Activated CD4-positive, alpha-beta T cell treated with anti-CD3 and anti-CD28 coated beads for 48 hours (primary cell): ENCODE measurements around the gene R3HDM2.

Experiments
- DNase-seq: peaks from one replicate; pipeline ENCODE4 v3.0.0-alpha.2; 2020

R3HDM2 gene

GRCh38 chr12:57212701-57213057 lies 218.2 kb downstream of the R3HDM2 start:
- no peak for DNase-seq

- DNase-seq, result no peak
Observed at GRCh38 chr12:57211791-57212700, 218.8 kb downstream of the R3HDM2 start.

DNA sequence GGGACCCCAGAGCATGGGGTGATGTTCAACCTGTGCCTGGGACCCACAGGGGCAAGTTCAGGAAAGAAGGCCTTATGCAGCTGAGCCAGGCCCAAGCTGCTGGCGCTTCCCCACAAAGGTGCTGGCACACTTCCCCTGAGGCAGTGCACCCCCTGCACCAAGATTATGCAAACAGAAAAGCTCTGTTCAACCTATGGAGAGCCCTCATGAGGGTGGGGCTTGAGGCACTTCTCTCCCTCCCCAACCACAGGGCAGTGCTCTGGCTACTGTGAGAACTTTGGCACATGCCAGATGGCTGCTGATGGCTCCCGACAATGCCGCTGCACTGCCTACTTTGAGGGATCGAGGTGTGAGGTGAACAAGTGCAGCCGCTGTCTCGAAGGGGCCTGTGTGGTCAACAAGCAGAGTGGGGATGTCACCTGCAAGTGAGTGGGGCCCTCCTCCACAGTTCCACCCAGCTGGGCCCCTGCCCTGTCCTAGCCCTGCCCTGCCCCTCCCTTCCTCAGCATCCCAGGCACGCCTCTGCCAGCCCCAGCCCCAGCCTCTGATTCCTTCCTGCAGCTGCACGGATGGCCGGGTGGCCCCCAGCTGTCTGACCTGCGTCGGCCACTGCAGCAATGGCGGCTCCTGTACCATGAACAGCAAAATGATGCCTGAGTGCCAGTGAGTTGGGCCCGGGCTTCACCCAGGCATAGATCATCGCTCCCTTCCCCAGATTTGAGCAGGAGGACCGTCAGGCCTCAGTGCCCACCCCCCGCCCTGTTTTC lies 219.7 kb downstream of the R3HDM2 start:
- no peak for DNase-seq

DNA sequence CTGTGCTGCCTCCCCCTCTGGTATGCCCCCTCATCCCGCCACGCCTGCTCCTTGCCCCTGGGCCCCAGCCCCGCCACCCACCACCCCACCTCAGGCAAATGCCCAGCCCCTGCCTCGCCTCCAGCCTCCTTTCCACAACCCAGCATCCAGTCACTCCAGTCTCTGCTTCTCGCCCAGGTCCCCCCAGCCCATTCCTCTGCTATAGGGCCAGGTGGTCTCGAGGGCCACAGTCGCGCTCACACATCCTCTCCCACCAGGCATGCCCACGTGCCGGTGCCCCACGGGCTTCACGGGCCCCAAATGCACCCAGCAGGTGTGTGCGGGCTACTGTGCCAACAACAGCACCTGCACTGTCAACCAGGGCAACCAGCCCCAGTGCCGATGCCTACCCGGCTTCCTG lies 220.4 kb downstream of the R3HDM2 start:
- DNase-seq, result no peak

DNA sequence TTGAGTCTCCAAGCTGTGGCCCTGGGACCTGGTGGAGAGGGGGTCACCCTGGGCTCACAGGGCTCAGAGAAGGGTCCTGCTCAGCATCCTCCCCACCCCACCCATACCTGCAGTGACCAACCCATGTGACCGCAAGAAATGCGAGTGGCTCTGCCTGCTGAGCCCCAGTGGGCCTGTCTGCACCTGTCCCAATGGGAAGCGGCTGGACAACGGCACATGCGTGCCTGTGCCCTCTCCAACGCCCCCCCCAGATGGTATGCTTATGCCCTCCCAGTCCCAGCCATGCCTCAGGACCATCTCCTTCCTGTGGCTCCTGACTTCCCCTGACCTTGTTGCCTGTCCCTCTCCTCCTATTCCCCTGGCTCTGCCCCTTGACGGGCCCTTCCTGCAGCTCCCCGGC lies 220.9 kb downstream of the R3HDM2 start:
- DNase-seq, result no peak

GRCh38 chr12:57208631-57209282 lies 222.1 kb downstream of the R3HDM2 start:
- DNase-seq, result no peak

GRCh38 chr12:57207731-57208630 lies 222.9 kb downstream of the R3HDM2 start:
- no peak for DNase-seq

GRCh38 chr12:57205931-57206330 lies 224.9 kb downstream of the R3HDM2 start:
- DNase-seq, result no peak

GRCh38 chr12:57205186-57205585 lies 225.7 kb downstream of the R3HDM2 start:
- DNase-seq, result no peak

DNA sequence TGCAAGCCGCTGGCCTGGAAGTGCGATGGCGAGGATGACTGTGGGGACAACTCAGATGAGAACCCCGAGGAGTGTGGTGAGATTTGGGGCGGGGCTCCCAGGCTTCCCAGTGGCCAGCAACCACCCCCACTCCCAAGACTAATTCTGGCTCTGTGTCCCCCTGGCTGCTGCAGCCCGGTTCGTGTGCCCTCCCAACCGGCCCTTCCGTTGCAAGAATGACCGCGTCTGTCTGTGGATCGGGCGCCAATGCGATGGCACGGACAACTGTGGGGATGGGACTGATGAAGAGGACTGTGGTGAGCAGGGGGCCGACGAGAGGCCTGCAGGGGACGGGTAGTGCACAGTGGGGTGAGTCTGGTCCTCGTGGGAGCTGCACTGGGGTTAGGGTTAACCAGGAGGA lies 226.4 kb downstream of the R3HDM2 start:
- DNase-seq, result no peak

DNA sequence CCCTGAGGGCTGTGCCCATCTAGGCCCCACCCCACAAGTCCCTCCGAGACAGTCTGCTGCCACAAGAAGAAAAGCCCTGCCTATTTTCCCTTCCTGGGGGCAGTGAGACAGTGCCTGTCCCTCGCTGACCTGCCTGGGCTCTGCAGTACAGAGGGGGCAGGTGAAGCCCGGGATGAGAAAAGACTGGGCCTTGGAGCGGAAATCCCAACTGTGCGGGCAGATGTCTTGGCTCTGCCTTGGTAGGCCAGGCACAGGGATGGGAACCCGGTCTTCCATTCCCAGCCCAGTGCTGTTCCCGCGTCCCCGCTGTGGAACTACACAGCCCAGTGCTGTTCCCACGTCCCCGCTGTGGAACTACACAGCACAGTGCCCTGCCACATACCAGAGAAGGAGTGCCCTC lies 227.1 kb downstream of the R3HDM2 start:
- no peak for DNase-seq
